Kidney glomerular epithelial cell (primary cell): ENCODE measurements around the gene RFX3.

Experiments used
- DNase-seq: peaks from one replicate; lab custom pipeline; 2025; lab: John Stamatoyannopoulos, UW

Gene RFX3

DNA sequence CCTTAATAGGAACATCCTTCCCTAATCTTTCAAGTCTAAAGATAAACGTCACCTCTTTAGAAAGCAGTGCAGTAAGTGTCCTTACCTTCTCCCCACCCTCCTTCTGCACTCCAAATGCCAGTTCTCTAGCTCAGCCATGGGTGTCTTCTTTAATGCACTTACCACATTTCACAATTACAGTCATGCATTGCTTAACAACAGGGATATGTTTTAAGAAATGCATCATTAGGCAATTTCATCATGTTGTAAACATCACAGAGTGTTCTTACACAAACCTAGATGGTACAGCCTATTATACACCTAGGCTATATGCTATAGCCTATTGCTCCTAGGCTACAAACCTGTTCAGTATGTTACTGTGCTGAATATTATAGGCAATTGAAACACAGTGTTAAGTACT, 91.2 kb downstream of the RFX3 start:
- no peak for DNase-seq

DNA sequence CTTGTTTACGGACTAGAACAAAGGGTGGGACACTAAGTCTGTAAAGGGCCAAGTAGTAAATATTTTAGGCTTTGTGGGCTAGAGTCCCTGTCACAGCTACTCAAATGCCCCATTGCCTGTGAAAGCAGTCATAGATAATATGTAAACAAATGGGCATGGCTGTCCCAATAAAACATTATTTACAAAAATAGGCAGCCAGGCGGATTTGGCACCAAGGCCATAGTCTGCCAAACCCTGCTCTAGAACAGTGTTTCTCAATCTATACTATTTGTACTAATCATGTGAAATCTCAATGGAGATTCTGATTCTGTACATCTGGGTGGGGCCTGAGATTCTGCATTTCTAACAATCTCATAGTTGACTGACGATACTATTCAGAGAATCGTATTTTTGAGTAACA, 92.0 kb downstream of the RFX3 start:
- no peak for DNase-seq

DNA sequence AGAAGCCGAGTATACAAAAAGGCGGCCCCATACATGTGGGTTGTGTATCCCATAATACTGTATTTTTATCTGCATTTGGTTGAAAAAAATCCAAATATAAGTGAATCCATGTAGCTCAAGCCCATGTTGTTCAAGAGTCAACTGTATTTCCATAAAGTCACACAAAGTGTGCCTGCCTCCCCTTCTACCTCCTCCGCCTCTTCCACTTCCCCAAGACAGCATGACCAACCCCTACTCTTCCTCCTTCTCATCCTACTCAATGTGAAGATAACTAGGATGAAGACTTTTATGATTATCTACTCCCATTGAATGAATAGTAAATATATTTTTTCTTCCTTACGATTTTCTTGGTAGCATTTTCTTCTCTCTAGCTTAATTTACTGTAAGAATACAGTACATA, 92.7 kb downstream of the RFX3 start:
- DNase-seq, result no peak

DNA sequence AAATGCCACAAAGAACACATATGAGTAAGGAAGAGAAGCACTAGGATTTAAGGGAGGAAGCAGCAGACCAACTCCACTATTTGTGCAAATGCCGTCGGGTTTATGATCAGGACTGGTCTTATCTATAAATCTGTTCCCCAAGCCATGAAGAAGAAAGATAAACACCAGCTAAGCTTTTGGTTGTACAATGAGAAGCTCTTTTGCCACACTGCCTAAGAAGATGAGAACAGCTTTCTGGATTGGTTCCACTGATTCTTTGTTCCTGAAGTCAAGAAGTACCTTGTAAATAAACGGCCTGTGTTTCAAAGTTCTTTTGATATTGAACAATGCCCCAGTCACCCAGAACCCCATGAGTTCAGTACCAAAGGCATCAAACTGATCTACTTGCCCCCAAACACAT, 93.9 kb downstream of the RFX3 start:
- DNase-seq, result no peak

DNA sequence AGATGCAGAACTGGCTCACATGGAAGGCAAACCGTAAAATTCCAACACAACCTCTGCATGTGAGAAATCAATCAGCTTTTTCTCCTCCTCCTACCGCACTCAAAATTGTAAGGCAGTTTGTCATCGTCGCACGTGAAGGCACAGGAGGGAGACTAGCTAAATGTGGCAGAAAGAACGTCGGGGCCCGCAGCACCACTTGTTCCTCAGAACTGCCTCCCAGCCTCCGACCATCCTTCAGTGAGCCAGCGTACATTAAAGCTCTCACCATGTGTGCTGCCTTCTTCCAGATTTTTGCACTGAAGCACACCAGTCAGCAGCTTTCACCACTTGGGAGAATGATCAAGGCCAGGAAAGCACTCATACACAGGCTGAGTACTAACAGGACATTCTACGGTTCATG, 105.9 kb downstream of the RFX3 start:
- DNase-seq, result no peak

DNA sequence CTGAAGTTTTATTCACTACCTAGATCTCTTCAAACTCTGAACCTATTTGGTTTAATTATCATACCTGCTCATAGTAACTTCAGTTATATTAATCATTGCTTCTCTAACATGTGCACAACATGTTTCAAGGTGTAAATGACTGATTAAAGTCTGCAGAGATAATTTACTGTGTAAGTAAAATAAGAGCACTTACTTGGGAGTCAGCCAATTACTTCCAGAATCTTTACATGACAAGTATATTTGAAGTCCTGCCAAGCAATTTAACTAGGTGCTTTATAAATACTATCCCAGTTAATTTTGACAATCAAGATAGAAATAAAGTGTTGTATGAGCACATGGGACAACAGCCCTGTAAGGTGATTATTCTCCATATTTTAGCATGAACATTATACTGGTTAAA, 109.9 kb downstream of the RFX3 start:
- no peak for DNase-seq

DNA sequence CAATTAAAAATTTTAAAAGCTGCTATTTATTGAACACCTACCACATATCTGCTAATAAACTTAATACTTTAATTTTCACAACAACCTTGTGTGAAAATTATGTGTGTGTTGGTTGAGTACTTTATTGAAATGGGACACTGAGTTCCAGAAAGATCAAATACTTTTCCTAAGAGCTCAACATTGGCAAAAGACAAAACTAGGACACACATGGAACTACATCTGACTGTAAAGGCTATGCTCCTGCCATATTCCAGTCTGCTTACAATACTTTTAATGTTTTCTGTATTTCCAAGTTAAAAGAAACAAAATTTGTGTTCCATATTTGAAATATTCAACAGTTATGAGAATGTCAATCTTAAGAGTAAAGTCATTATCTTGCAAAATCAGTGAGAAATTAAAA, 111.8 kb downstream of the RFX3 start:
- DNase-seq, result no peak

DNA sequence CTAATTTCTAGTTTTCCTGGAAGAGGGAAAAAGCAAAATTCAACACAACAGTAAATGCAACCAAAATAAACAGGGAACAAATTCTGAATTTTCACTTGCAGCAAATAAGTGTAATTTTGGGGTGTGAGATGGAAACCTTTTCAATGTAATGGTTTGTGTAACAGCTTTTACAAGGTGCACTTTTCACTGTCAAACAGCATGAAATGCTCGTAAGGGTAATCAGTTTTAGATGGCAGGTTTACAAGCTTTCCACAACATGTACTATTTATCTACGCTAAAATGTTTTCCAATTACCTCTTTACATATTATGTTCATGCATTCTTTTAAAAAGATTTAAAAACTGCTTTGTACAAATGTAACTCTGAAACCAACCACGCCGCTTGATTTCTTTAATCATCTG, 115.3 kb downstream of the RFX3 start:
- no peak for DNase-seq

DNA sequence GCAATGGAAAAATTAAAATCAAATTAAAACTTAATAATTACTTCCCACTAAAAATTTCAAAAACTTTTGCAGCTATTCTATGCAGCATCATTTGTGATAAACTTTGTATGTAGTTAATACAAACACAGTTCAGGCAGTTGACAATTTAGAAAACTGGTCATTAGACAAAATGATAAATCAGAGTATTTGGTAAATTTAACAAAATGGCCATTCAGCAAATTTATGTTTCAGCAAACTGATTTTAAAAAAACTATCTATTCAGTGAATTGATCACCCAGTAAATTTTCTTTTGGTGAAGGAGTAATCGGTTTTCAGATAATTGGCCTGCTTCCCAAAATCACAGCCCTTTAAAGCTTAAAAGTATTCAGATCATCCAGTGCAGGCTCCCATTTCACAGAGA, 116.3 kb downstream of the RFX3 start:
- DNase-seq, result no peak

DNA sequence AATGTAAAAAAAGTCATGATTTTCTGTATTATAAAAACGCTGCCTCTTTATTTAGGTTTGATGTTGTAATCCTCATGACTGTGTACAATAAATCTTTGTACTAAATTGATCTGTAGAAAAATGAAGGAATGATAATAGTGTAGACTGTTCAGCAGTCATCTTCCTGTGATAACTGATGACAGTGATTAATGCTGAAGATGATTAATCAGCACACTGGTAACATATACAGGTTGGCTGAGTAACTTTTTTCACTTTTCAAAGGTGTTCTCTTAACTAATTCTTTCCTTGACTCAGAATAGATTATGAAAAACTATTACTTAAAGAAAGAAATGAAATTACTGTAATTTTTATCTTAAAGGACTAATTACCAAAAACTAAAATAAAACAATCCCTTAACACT, 122.5 kb downstream of the RFX3 start:
- DNase-seq, result no peak

DNA sequence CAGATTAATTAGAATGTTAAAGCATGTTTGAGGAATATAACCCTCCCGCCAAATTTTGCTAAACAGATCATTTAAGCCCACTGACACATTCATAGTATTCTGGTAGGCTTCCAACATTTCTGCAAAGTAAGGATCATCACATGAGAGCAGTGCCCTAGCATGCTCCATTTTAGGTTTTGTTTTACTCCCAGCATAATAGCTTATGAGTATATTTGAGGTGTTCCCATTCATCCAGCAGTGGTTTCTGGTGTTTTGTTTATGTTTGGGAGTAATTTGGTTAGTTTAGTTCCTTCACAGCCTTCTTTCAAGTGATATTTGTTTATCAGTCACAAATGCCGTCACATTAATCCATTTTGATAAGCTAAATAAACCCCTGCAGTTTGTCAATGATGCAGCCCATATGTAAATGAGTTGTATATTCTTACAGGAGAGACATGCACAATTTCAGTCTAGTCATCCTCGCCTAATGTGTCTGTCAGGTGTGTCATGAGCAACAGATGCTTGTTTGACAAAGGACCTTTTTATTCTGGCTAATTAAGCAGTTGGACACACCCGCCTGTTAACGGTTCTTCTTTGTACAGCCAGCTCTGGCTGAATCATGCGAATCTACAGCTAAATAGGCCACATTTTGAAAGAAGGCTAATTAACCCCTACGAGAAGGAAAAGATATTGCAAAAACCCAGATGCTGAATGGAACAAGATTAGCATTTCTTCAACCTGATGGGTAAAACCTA, 124.4 kb downstream of the RFX3 start:
- DNase-seq, result no peak

DNA sequence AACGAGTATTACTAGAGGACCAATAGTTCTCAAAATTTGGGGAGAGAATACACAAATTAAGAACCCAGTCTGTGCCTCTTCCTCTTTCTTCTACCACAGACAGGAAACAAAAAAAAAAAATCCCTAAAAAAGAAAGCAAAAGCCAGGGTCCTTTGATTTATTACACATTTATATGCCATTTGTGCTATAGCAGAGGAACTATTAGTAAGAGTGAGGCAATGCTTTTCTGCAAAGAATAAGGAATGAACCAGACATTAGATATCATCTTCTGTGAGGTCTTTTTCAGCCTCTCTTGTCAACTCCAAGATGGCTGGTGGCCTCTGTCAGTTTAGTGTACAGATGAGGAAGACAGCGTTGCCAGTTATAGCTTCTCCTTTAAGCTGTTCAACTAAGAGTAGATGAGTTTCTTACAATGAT, 127.6 kb downstream of the RFX3 start:
- no peak for DNase-seq

DNA sequence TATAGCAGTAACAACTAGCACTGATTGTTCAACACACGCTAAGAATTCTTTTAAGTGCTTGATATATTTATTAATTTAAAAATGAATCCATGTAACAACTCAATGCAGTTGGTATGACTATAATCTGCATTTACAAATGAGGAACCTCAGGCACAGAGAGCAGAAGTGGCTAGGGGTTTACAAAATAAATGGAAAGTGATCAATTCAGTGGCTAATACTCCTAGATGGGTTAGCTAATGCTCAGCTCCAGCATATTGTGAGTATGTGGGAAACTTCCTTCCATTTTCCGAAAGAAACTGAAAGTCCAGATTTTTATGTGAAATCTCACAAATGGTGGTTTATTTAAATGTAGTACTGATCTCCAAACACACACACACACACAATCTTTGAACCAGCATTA, 128.0 kb downstream of the RFX3 start:
- DNase-seq, result no peak

DNA sequence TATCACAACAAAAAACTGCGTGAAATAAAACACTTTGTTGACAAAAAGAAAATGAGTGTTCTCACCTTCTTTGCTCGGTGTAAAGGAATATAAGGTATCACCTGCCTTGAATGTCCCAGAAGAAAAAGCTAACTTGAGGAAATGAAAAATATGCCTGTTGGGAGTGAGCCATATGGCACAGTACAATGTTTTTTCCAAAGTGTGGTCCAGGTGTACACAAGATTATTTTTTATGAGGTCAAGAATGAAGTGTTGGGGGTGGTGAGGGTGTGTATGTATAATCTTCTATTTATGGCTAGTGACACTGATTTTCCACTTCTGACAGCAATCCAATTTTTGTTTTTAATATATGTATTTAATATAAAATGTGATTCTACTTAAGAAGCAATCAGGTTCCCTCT, 134.4 kb downstream of the RFX3 start:
- DNase-seq, result no peak

DNA sequence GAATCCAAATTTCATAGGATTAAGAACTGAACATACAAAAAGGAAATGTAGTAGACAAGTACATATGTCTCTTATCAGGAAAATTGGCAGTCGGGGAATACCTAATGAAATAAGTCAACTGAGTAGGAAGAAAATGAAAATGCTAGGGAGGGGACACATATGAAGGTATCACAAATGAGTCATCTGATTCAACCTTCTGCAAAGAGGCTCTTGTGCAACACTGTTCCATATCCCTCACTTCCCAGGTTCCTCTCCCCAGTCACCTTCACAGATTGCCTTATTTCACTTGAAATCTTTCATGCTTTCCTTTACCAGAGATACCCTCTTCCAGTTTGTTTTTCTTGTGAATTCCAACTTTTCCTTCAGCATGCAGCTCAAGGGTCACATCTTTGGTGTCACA, 139.0 kb downstream of the RFX3 start:
- no peak for DNase-seq

DNA sequence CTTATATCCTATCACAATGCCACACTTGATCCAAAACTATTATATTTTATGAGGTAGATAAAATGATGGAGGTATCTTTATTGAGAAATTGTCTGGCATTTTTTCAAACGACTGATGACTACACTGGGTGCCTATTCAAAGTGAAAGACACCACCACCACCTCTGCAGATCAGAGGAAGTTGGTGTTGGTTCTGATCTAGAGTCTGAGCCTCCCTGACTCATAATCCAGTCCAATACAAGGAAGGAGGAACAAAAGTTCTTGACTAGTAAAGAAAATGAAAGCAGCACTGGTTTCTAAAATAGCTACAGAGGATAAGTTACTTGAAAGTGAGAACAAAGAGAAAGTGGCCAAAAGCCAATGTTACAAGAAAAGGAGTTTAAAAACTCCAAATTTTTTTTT, 139.9 kb downstream of the RFX3 start:
- no peak for DNase-seq

DNA sequence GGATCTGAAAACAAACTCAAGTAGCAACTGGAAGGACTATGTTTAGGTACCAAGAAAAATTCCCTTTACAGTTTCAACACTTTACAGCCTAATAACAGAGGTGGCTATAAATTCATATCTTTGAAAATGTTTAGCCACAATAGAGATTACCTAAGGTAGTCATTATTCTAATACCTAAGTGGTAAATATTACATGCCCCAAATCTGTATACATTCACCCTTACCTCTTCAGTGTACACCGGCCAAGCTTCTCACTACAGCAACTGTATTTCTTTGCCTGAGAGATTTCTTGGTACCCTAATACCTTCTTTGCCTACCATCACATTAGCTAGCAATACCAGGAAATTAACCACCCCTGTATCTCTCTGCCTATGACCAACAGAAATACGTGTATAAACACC, 154.0 kb downstream of the RFX3 start:
- no peak for DNase-seq

DNA sequence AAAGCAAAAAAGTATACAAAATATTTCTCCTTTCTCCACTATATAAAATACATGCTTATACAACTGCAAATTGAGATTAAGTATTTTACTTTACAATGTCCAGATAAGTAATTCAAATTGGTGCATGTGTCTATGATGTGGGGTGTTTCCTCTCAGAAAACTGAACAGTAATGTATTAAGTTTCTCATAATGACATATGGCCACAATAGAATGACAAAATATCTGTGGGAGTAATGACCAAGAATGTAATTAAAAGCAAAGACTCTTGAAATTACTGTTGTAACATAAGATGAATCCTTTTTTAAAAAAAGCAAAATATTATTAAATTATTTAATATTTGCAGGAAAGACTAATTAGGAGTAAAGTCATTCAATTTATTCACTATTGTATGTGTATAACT, 155.1 kb downstream of the RFX3 start:
- DNase-seq, result no peak

DNA sequence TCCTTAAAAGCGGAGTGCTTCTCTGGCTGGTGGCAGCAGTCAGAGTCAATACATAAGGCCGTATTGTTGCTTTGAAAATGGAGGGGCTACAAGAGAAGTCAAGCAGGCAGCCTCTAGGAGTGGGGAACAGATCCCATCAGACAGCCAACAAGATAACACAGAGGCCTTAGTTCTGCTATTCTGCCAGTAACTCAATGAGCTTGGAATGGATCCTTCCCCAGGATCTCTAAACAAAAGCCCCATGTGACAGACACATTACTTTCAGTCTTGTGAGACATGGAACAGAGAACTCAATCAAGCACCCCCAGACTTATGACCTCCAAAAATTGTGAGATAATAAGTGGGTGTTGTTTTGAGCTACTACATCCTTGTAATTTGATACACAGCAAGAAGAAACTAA, 158.6 kb downstream of the RFX3 start:
- DNase-seq, result no peak

DNA sequence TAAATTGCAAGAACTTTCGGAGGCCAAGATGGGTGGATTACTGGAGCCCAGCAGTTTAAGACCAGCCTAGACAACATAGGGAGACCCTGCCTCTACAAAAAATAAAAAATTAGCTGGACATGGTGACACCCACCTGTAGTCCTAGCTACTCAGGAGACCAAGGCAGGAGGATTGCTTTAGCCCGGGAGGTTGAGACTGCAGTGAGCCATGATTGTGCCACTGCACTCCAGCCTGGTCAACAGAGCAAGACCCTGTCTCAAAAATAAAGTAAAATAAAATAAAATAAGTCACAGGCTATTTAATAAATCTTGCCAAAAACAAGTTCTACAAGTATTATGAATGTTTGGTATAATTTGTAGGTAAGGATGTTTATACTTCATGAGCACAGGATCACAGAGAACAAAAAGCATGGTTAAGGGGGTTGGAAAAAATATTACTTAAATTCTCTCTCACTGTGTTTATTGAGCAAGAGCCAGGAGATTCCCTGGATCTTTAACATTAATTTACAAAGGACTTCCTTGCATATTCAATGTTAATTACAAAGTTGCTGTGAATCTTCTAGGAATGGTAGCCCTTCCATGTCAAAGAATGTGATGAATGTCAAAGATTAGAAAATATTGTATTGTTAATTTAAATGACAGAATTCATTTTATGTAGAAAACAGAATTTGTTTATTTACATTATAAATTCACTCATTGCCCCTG, 164.0 kb downstream of the RFX3 start:
- DNase-seq, result no peak

DNA sequence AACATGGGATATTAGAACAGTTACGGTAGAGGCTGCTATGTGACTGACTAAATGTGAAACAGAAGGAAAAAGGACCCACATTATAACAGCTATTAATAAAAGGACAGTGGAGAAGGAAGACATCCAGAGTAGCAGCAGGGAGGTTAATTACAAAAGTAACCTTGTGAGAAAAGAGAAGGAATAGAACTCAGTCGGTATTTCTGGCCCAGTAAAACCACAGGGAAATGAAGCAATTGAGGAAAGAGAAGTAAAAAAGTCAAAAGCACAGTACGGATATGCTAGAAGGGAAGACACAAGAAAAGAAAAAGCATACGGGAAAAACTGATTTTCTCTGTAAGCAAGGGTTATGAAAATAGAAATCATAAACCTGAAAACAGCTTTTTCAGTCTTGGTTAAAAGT, 164.7 kb downstream of the RFX3 start:
- DNase-seq, result no peak

DNA sequence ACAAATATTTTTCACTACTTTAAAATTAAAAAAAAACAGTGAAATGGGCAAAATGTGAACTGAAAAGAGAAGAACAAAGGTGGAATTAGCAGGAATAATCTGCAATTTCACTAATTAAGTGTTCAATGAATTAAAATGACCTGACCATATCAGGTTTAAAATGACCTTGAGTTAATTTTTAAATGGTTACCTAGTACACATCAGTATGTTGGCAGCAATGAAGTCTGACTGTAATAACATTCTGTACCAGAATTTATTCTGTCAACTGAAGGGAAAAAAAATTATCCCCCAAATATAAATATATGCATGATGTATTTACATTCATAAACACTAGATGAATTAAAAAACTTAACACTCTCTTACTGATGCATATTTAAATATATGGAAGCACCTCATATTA, 165.6 kb downstream of the RFX3 start:
- no peak for DNase-seq

DNA sequence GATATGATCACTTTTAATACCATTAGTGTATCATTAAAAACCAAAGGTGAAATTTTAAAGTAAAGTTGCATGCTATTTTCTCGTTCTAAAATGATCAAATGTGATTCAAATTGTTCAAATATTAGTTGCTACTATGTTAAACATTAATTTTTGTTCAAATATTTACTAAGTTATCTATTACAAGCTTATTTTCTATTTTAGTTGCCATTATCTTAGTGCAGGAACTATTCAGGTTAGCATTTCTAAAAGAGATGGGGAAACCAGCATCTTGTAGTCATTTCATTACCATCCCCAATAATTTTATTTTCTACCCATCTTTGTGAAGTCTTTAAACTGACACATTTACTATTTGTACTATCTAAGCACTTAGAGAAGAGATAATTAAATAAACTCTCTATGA, 166.0 kb downstream of the RFX3 start:
- no peak for DNase-seq

DNA sequence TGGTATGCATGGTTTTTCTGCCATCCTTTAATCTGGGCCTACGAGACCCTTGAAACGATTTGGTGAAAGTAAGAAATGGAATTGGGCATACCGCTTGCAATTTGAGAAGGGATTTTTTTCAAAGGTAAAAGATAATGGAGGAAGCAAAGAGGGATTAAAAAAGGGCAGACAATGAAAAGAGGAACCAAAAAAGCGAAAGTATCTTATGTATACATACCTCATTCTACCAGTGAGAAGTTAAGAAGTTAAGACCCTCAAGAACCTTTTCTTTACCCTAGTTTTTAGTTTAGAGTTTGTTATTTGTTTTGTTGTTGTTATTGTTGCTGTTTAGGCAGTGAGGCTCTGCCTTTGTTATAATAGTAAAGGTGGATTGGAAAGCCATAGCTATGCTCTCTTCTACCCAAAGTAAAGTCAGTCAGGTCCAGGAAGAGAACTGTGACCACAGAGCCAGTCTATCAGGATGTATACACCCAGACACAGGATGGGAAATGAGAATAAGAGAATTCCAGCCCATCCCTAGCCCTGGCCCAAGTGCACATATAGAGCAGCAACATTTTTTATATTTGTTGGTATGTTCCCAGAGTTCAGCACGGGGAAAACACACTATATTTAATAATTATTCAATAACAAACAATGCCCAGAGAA, 166.6 kb downstream of the RFX3 start:
- no peak for DNase-seq
